Gastrocnemius medialis (tissue), 4 donors: Measurements from ENCODE around the gene CLCF1.
A peak's percentile ranks its signal among the peaks of the same experiment; 100 is the strongest.

Experiments
- CTCF ChIP-seq, 5 experiments: fragments of 450-650 bp in 3 of 5; fragments of 200-600 bp in 2 of 5; sonication (generic) in 2 of 5; IDR thresholded peaks in 4 of 5; conservative IDR thresholded peaks in 1 of 5; 1 replicate in 4 of 5; 2 replicates in 1 of 5; pipeline ENCODE4 v1.5.1; 2016 to 2019; ENCODE audit warnings: antibody characterized with exemption in 5 of 5, mild to moderate bottlenecking in 3 of 5, moderate library complexity in 3 of 5
- POLR2A ChIP-seq, 2 donors: fragments of 450-650 bp; IDR thresholded peaks; one replicate each; pipeline ENCODE4 v1.6.1; 2017; ENCODE audit warnings: antibody characterized with exemption in 2 of 2, mild to moderate bottlenecking in 2 of 2, moderate library complexity in 2 of 2

GRCh38 chr11:67420646-67421429 is 47.4 kb upstream of the CLCF1 start:
- peak in 2 of 5 experiments; percentile 13 to 28 for TF ChIP-seq CTCF (IDR thresholded peaks at IDR 0.05 in 4 of 5, conservative IDR thresholded peaks at IDR 0.05 in 1 of 5)
- TF ChIP-seq POLR2A (IDR thresholded peaks at IDR 0.05) = peak; percentile 86 to 90
